G401 (cell line): ENCODE data around the gene DYNLL2. TPM values are rescaled to one million over a fixed set of nuclear protein-coding genes. Genes with fewer than 3 reads are reported as not detected.
"Not testable (repeated sequence)": the region's sequence is repeated elsewhere in the genome, so short reads cannot be mapped to it uniquely, and the experiment has no call there.

Source experiments
- DNase-seq: peaks from one replicate; pipeline ENCODE4 v3.0.0-alpha.2; 2015; ENCODE audit warnings: low spot score
- in situ Hi-C: cut with HindIII; loops from 2 replicates; pipeline ENCODE4 v1.10.0; 2016; ENCODE audit warnings: low sequenced_read_pairs, mixed read lengths
- total RNA-seq: library from RNA; depleted of rRNA; stranded (reverse); fragments of >200 nt; shearing (Covaris generic); gene quantifications from 2 replicates; pipeline ENCODE4 v1.2.3, GENCODE V29; 2014

DYNLL2 gene
- total RNA-seq, 1 experiment from 2014 or later = 11.5 TPM

- in situ Hi-C loops = no loop called here
Observed at GRCh38 chr17:58096892-58097291, 13.7 kb downstream of the DYNLL2 start.

GRCh38 chr17:58097384-58098088 lies 14.3 kb downstream of the DYNLL2 start:
- peak; percentile 65 for DNase-seq
- in situ Hi-C loops = no loop called here

More at GRCh38 chr17:58096892-58097291, 13.7 kb downstream of the DYNLL2 start:
- no peak for DNase-seq

DNA sequence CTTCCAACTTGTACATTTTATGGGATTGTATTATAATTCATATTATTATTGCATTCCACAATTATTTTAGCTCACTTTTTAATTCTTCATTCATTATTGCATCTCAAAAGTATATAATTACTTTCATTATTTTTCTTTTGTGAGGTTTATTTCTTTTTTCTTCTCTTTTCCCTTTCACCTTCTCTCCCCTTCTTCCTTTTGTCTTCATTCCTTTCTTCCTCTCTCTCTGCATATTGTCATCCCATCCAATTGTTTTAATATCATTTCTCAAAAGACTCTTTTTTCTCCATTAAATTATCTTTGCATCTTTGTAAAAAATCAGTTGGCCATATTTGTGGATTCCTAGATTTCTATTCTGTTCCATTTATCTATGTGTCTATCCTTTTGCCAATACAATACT lies 17.3 kb downstream of the DYNLL2 start:
- DNase-seq = no peak
- in situ Hi-C loops = no loop called here

- DNase-seq, in situ Hi-C loops: not testable (repeated sequence)
Observed at GRCh38 chr17:58101898-58102297, 18.7 kb downstream of the DYNLL2 start.

DNA sequence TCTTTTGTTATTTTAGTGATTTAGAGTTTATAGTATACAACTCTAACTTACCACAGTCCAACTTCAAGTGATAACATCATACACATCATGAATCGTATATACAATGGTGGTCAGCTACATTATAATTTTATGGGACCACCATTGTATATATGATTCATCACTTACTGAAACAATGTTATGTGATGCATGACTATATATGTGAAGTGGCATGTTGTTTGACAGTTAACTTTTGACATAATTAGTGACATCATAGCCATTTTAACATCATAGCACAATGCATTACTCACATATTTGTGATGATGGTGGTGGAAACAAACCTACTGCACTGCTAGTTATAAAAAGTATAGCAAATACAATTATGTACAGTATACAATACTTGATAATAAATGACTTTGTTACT lies 21.9 kb downstream of the DYNLL2 start:
- in situ Hi-C loops = no loop called here
- DNase-seq = no peak

- in situ Hi-C loops = no loop called here
Observed at GRCh38 chr17:58107306-58107705, 24.1 kb downstream of the DYNLL2 start.

GRCh38 chr17:58109197-58109596 lies 26.0 kb downstream of the DYNLL2 start:
- in situ Hi-C loops = no loop called here
- DNase-seq = no peak

More at GRCh38 chr17:58107306-58107705, 24.1 kb downstream of the DYNLL2 start:
- no peak for DNase-seq

GRCh38 chr17:58110012-58110411 lies 26.8 kb downstream of the DYNLL2 start:
- in situ Hi-C loops = no loop called here
- no peak for DNase-seq

DNA sequence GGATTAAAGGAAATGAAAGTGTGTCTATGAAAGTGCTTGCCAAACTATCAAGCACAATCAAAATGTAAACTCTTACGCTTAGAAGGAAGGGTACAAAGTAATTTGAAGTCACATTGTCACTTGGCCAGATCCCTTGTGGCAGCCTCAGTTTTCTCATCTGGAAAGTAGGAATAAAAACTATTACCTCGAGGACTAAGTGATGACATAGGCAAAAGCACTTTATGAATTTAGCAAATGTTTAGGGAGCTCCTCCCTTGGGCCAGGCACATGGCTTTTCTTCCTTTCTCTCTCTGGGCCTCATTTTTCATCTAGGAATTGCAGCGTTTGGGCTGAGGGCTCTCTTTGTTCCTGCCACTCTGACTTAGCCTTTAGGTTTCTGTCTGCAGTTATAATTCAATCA lies 28.5 kb downstream of the DYNLL2 start:
- in situ Hi-C loops = no loop called here
- no peak for DNase-seq

GRCh38 chr17:58112970-58113631 lies 29.9 kb downstream of the DYNLL2 start:
- DNase-seq = peak; percentile 84
- in situ Hi-C loops = no loop called here

DNA sequence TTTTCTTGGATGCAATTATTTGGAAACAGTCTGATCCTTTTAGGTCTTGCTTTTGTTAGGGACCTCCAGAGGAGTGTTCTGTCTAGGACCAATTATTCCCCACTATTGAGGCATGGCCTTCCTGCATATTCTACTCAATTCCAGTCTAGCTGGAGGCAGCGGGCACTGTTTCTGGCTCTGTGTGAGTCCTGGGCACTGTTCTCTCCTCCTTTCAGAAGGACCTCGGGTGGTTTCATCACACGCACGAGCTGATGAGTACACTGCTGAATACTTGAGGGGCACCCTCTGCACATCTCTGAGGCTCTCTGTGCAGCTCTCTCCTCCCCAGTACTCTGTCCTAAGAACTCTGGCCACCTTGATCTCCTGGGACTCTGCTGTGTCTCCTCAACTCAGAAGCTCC lies 30.7 kb downstream of the DYNLL2 start:
- in situ Hi-C loops = no loop called here

DNA sequence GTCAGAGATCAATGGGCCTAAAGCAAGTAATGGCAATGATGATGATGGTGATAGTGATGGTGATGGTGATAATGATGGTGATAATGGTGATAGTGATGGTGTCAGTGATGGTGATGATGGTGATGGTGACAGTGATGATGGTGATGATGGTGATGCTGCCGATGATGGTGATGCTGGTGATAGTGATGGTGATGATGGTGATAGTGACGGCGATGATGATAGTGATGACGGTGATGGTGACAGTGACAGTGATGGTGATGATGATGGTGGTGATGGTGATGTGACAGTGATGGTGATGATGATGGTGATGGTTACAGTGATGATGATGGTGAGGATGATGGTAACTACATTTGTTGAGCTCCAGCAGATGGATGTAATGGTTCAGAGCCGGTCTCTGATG lies 34.2 kb downstream of the DYNLL2 start:
- no peak for DNase-seq
- in situ Hi-C loops = no loop called here

More for the DNA sequence above, 30.7 kb downstream of the DYNLL2 start:
- DNase-seq = no peak

DNA sequence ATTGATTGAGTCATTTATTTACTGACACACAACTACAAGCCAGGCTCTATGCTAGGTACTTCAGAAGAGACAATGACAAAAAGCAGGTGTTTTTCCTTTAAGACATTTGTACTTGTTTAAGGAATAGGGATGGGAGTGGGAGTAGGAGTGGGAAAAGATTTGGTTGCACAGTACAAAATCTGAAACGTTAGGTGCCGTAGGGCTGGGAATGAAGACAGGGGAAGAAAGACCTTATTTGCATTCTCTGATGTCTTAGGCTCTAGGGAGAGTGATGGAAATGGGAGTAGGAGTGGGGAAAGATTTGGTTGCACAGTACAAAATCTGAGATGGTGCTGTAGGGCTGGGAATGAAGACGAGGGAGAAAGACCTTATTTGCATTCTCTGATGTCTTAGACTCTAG lies 36.3 kb downstream of the DYNLL2 start:
- in situ Hi-C loops = no loop called here

GRCh38 chr17:58120195-58120822 lies 37.1 kb downstream of the DYNLL2 start:
- DNase-seq = no peak
- in situ Hi-C loops = no loop called here

More for the DNA sequence above, 36.3 kb downstream of the DYNLL2 start:
- DNase-seq = no peak

DNA sequence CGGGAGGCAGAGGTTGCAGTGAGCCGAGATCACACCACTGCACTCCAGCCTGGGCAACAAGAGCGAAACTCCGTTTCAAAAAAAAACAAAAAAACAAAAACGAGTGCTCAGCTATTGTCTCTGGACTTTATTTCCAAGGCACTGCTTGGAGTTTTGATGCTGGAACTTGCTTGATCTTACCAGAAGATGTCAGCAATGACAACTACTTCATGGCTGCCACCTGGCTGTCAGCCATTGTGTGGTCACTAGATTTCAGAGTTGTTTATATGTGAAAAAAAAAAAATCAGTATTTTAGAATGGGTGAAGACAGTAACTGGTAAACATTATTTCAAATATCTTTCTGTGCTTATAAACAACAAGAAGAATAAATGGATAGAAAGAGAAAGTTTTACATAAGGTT lies 38.7 kb downstream of the DYNLL2 start:
- DNase-seq = peak; percentile 36
- in situ Hi-C loops = no loop called here

DNA sequence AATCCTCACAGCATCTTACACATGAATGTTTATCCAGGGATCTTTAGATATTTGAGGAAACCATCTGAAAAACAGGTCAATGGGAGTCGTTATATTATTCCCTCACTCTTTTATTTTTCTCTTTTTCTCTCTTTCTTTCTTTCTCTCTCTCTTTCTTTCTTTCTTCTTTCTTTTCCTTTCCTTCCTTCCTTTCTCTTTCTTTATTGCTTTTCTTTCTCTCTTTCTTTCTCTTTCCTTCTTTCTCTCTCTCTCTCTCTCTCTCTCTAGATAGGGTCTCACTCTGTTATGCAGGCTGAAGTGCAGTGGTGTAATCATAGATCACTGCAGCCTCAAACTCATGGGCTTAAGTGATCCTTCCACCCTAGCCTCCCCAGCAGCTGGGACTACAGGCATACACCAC lies 44.6 kb downstream of the DYNLL2 start:
- no peak for DNase-seq
- in situ Hi-C loops = no loop called here

GRCh38 chr17:58132697-58133096 lies 49.5 kb downstream of the DYNLL2 start:
- DNase-seq, in situ Hi-C loops: not testable (repeated sequence)

GRCh38 chr17:58136669-58137279 lies 53.6 kb downstream of the DYNLL2 start:
- DNase-seq = no peak

DNA sequence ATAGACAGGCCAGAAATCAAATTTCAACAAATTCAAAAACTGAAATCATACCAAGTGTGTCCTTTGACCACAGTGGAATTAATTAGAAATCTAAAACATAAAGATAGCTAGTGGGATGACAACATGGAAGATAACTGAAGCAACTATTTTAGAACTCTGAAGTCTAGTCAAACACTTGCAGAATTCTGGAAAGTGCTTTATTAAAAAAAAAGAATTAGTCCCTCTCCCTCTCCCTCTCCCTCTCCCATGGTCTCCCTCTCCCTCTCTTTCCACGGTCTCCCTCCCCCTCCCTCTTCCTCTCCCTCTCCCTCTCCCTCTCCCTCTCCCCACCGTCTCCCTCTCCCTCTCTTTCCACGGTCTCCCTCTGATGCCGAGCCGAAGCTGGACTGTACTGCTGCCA lies 58.3 kb downstream of the DYNLL2 start:
- no peak for DNase-seq
- in situ Hi-C loops = no loop called here

More at GRCh38 chr17:58136669-58137279, 53.6 kb downstream of the DYNLL2 start:
- in situ Hi-C loops = no loop called here

DNA sequence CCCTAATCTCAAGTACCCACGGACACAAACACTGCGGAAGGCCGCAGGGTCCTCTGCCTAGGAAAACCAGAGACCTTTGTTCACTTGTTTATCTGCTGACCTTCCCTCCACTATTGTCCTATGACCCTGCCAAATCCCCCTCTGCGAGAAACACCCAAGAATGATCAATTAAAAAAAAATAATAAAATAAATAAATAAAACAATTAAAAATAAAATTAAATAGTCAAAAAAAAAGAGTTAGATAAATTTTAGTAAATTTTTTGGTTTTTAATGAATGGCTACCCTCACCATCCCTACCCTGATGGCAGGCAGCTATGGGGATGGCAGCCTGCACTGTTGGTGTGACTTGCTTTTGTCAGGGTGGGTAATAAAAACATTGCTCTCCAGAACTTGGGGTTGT lies 60.1 kb downstream of the DYNLL2 start:
- in situ Hi-C loops, DNase-seq: not testable (repeated sequence)
